Vagina (tissue), 2 donors: ENCODE results near the gene PPP2R2B. TPM values are rescaled to one million over a fixed set of nuclear protein-coding genes. Genes with fewer than 3 reads are reported as not detected.

Experiments
- DNase-seq, 2 donors: peaks; one replicate each; pipeline ENCODE4 v3.0.0-alpha.2; 2017; ENCODE audit errors: extremely low spot score in 2 of 2
- H3K27ac ChIP-seq: fragments of 200-600 bp; sonication (generic); one replicate; pipeline ENCODE4 v1.5.1; 2019
- H3K27me3 ChIP-seq: fragments of 200-600 bp; sonication (generic); one replicate; pipeline ENCODE4 v1.5.1; 2019
- H3K36me3 ChIP-seq, 2 donors: fragments of 200-600 bp; sonication (generic); one replicate each; pipeline ENCODE4 v1.5.1; 2017 to 2019
- H3K4me1 ChIP-seq: fragments of 200-600 bp; sonication (generic); one replicate; pipeline ENCODE4 v1.5.1; 2019
- H3K4me3 ChIP-seq, 2 donors: fragments of 200-600 bp; sonication (generic); 1 replicate in 1 of 2; 2 replicates in 1 of 2; pipeline ENCODE4 v1.5.1; 2016 to 2019
- H3K9me3 ChIP-seq: fragments of 200-600 bp; sonication (generic); one replicate; pipeline ENCODE4 v1.5.1; 2019
- CTCF ChIP-seq, 3 experiments: fragments of 450-650 bp in 2 of 3; fragments of 200-600 bp in 1 of 3; sonication (generic) in 1 of 3; IDR thresholded peaks; one replicate each; pipeline ENCODE4 v1.5.1; 2017 to 2019; ENCODE audit warnings: antibody characterized with exemption in 3 of 3, mild to moderate bottlenecking in 2 of 3, moderate library complexity in 2 of 3
- POLR2A ChIP-seq, 2 donors: fragments of 450-650 bp; IDR thresholded peaks; one replicate each; pipeline ENCODE4 v1.6.1; 2017; ENCODE audit warnings: antibody characterized with exemption in 2 of 2, mild to moderate bottlenecking in 2 of 2, moderate library complexity in 2 of 2
- POLR2AphosphoS5 ChIP-seq, 2 donors: sonication (generic); formaldehyde crosslinking; IDR thresholded peaks; one replicate each; pipeline ENCODE4 v1.9.0; 2017; ENCODE audit warnings: antibody characterized with exemption in 2 of 2, mild to moderate bottlenecking in 2 of 2, low read depth in 1 of 2; ENCODE audit not compliant: insufficient read depth in 1 of 2
- intact Hi-C: fragments of 100-400 bp; cut with DNase I; formaldehyde crosslinking; loops from one replicate; pipeline ENCODE4 v1.15.1; 2023
- total RNA-seq: library from RNA; depleted of rRNA; stranded (reverse); fragments of >200 nt; gene quantifications from one replicate; pipeline ENCODE4 v1.2.3, GENCODE V29; 2016

Gene PPP2R2B
- 6.6 TPM for total RNA-seq

DNA sequence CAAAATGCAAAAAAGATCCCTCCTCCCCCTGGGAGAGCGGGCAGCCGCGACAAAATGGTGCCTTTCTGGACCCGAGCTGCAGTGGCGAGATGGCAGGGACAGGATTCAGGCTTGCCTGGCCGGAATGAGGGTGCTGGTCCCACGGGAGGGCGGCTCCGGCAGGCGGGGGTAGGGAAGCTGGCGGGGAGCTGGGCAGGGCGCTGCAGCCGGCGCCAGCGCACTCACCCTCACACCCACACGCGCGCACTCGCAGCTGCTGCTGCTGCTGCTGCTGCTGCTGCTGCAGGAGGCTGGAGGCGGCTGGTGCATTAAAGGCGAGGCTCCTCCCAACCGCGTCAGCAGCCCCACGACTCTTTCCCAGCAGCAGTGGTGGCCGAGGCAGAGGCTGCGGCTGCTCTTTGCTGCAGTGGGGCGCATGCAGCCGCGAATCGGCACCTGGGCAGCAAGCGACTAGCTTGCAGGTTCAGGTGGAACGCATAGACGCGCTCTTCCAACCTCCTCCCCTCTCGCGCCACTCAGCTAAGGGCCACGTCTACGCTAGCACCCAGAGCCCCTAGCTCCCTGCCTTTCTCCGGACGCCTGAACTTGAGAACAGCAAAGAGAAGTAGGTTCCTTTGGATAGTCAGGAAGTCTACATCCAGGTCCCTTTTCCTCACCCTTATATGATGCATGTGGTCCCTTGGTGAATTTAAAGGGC, at the start of gene PPP2R2B:
Gene PPP2R2B (minus strand): TSS at position 282 of the 697 bp plus-strand sequence.
- no peaks in the 10 kb centered on the region for H3K36me3 ChIP-seq

GRCh38 chr5:146924132-146924531, 45.6 kb upstream of the PPP2R2B start:
- TF ChIP-seq POLR2AphosphoS5 (IDR thresholded peaks at IDR 0.05; ENCODE audit: insufficient read depth in 1 of 2, low read depth in 1 of 2), result no peak
- no peak for TF ChIP-seq CTCF (IDR thresholded peaks at IDR 0.05)
- TF ChIP-seq POLR2A (IDR thresholded peaks at IDR 0.05), result no peak
- intact Hi-C loops, result no loop called here
- H3K27ac ChIP-seq, result no peak overlapping the region
- DNase-seq, result no peak
- no peak overlapping the region for H3K4me3 ChIP-seq
- no peaks in the 10 kb centered on the region for H3K4me1 ChIP-seq
- no peaks in the 10 kb centered on the region for H3K36me3 ChIP-seq
- no peaks in the 10 kb centered on the region for H3K9me3 ChIP-seq
- no peaks in the 10 kb centered on the region for H3K27me3 ChIP-seq

More for the DNA sequence above, at the start of gene PPP2R2B:
- Histone ChIP-seq H3K9me3 (no peaks in the 10 kb centered on the region), H3K4me3 (peak within 1 kb of the TSS; percentile 53 to 58), H3K27me3 (peaks cover 7% of the 10 kb centered on the region), H3K4me1 (peaks cover 26% of the 10 kb centered on the region), H3K27ac (no peak within 1 kb of the TSS)
- TF ChIP-seq POLR2A (IDR thresholded peaks at IDR 0.05), result no peak
- peak in 1 of 2 donors; percentile 49 for TF ChIP-seq POLR2AphosphoS5 (IDR thresholded peaks at IDR 0.05; ENCODE audit: insufficient read depth in 1 of 2, low read depth in 1 of 2)
- intact Hi-C loops, result no loop called here
- DNase-seq, result no peak

- no peak for TF ChIP-seq POLR2AphosphoS5 (IDR thresholded peaks at IDR 0.05; ENCODE audit: insufficient read depth in 1 of 2, low read depth in 1 of 2)
- TF ChIP-seq POLR2A (IDR thresholded peaks at IDR 0.05), result no peak
- no peak for TF ChIP-seq CTCF (IDR thresholded peaks at IDR 0.05)
- Histone ChIP-seq H3K36me3 (no peaks in the 10 kb centered on the region), H3K4me3 (no peak overlapping the region), H3K27ac (no peak overlapping the region), H3K9me3 (no peaks in the 10 kb centered on the region), H3K27me3 (no peaks in the 10 kb centered on the region), H3K4me1 (no peaks in the 10 kb centered on the region)
- intact Hi-C loops, result no loop called here
- DNase-seq, result no peak
These were observed 42.7 kb upstream of the PPP2R2B start for GRCh38 chr5:146921225-146921624.

DNA sequence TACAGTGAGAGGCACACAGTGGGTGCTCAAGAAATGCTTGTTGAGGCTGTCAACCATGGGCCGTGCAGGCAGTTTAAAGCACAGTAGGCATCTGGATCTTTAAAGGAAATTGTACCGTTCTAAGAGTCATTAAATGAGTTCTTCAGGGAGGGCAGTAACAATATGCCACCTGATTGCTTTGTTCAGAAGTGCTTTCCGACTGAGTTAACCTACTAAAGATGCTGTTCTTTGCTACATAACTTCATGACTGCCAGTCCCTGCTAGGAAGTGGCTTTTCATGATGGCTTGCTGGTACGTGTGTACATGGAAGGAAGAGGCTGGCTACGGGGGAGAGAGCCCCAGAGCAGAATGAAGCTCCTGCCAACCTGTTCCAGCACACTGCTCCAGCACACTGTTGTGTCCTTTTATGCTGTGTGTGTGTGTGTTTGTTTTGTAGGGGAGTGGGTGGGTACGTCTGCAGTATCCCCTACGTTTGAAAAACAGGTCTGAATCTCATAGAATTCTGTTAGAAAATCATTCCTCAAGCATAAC, 41.9 kb upstream of the PPP2R2B start:
- no peaks in the 10 kb centered on the region for H3K4me1 ChIP-seq
- no peaks in the 10 kb centered on the region for H3K27me3 ChIP-seq
- no peaks in the 10 kb centered on the region for H3K36me3 ChIP-seq
- DNase-seq, result no peak
- TF ChIP-seq POLR2A (IDR thresholded peaks at IDR 0.05) (no peak), CTCF (IDR thresholded peaks at IDR 0.05) (no peak), POLR2AphosphoS5 (IDR thresholded peaks at IDR 0.05; ENCODE audit: insufficient read depth in 1 of 2, low read depth in 1 of 2) (no peak)
- intact Hi-C loops, result no loop called here
- H3K27ac ChIP-seq, result no peak overlapping the region
- H3K4me3 ChIP-seq, result no peak overlapping the region
- no peaks in the 10 kb centered on the region for H3K9me3 ChIP-seq

GRCh38 chr5:146919304-146919703, 40.7 kb upstream of the PPP2R2B start:
- intact Hi-C loops, result no loop called here
- Histone ChIP-seq H3K27me3 (no peaks in the 10 kb centered on the region), H3K9me3 (no peaks in the 10 kb centered on the region), H3K4me3 (no peak overlapping the region), H3K36me3 (no peaks in the 10 kb centered on the region), H3K27ac (no peak overlapping the region), H3K4me1 (no peaks in the 10 kb centered on the region)
- no peak for TF ChIP-seq POLR2A (IDR thresholded peaks at IDR 0.05)
- TF ChIP-seq POLR2AphosphoS5 (IDR thresholded peaks at IDR 0.05; ENCODE audit: insufficient read depth in 1 of 2, low read depth in 1 of 2), result no peak
- no peak for TF ChIP-seq CTCF (IDR thresholded peaks at IDR 0.05)
- DNase-seq, result no peak
